Lower leg skin (tissue), 3 donors: Measurements from ENCODE around the gene RB1.

ENCODE experiments used
- POLR2A ChIP-seq, 2 donors: fragments of 450-650 bp; IDR thresholded peaks; one replicate each; pipeline ENCODE4 v1.6.1; 2016 to 2017; ENCODE audit warnings: antibody characterized with exemption in 2 of 2, mild to moderate bottlenecking in 1 of 2, moderate library complexity in 1 of 2
- TF ChIP-seq, protein P1 (sequence below), 3 donors: fragments of 450-650 bp; IDR thresholded peaks; one replicate each; pipeline ENCODE4 v1.5.1; 2016; ENCODE audit warnings: antibody characterized with exemption in 3 of 3, mild to moderate bottlenecking in 3 of 3, moderate library complexity in 2 of 3

- TF ChIP-seq, protein P1, sequence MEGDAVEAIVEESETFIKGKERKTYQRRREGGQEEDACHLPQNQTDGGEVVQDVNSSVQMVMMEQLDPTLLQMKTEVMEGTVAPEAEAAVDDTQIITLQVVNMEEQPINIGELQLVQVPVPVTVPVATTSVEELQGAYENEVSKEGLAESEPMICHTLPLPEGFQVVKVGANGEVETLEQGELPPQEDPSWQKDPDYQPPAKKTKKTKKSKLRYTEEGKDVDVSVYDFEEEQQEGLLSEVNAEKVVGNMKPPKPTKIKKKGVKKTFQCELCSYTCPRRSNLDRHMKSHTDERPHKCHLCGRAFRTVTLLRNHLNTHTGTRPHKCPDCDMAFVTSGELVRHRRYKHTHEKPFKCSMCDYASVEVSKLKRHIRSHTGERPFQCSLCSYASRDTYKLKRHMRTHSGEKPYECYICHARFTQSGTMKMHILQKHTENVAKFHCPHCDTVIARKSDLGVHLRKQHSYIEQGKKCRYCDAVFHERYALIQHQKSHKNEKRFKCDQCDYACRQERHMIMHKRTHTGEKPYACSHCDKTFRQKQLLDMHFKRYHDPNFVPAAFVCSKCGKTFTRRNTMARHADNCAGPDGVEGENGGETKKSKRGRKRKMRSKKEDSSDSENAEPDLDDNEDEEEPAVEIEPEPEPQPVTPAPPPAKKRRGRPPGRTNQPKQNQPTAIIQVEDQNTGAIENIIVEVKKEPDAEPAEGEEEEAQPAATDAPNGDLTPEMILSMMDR (IDR thresholded peaks at IDR 0.05), result no peak
- no peak for TF ChIP-seq POLR2A (IDR thresholded peaks at IDR 0.05)
These were observed 172.7 kb downstream of the RB1 start for GRCh38 chr13:48476215-48476614.
